NB4 (cell line): Measurements from ENCODE around the gene UNC5CL.

ENCODE experiments used
- MYC ChIP-seq: IDR thresholded peaks from 2 replicates; pipeline ENCODE4 v1.6.1; 2011; ENCODE audit warnings: low read depth, low read length
- POLR2A ChIP-seq: IDR thresholded peaks from 2 replicates; pipeline ENCODE4 v1.6.1; 2011; ENCODE audit warnings: mild to moderate bottlenecking; ENCODE audit not compliant: insufficient read length; ENCODE audit errors: extremely low read depth
- TF ChIP-seq, protein P1 (sequence below): IDR thresholded peaks from one replicate; pipeline ENCODE4 v1.5.1; 2012; ENCODE audit warnings: low read depth, low read length
- TF ChIP-seq, protein P2 (sequence below): IDR thresholded peaks from 2 replicates; pipeline ENCODE4 v1.6.1; 2011; ENCODE audit warnings: low read depth, low read length

DNA sequence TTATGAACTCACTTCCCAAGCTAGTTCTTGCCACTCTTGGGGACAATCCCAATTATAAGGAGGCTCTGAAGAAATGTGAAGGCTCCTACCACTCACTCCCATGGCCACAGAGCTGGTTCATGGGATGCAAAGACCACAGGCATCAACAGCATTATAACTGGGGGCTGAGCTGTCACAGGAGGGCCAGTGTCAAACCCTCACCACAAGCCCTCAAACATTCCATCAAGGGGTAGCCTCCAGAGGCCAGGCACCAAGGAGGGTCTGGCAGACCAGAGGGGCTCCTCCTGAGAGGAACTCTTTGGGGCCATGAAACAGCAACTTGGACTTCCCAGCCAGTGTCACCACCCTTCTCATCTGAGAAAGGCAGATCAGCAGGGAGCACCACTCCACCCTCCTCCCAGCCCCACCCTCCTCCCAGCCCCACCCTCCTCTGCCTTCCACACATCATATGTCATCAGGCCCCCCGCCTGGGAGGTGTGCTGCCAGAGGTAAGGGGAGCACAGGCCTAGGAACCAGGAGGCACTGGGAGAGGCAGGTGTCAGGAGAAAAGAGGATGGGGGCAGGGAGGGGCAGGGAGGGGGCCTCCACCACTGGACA, 2.0 kb upstream of the UNC5CL start:
- TF ChIP-seq, protein P1, sequence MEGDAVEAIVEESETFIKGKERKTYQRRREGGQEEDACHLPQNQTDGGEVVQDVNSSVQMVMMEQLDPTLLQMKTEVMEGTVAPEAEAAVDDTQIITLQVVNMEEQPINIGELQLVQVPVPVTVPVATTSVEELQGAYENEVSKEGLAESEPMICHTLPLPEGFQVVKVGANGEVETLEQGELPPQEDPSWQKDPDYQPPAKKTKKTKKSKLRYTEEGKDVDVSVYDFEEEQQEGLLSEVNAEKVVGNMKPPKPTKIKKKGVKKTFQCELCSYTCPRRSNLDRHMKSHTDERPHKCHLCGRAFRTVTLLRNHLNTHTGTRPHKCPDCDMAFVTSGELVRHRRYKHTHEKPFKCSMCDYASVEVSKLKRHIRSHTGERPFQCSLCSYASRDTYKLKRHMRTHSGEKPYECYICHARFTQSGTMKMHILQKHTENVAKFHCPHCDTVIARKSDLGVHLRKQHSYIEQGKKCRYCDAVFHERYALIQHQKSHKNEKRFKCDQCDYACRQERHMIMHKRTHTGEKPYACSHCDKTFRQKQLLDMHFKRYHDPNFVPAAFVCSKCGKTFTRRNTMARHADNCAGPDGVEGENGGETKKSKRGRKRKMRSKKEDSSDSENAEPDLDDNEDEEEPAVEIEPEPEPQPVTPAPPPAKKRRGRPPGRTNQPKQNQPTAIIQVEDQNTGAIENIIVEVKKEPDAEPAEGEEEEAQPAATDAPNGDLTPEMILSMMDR = no peak
- TF ChIP-seq, protein P2, sequence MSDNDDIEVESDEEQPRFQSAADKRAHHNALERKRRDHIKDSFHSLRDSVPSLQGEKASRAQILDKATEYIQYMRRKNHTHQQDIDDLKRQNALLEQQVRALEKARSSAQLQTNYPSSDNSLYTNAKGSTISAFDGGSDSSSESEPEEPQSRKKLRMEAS = no peak
- no peak for TF ChIP-seq MYC
- no peak for TF ChIP-seq POLR2A
